ENCODE measurements around the gene UBE3D. TPM values are rescaled to one million over a fixed set of nuclear protein-coding genes. Genes with fewer than 3 reads are reported as not detected.

UBE3D gene
- total RNA-seq, 1 experiment from 2014 or later, result 11.0 TPM

DNA sequence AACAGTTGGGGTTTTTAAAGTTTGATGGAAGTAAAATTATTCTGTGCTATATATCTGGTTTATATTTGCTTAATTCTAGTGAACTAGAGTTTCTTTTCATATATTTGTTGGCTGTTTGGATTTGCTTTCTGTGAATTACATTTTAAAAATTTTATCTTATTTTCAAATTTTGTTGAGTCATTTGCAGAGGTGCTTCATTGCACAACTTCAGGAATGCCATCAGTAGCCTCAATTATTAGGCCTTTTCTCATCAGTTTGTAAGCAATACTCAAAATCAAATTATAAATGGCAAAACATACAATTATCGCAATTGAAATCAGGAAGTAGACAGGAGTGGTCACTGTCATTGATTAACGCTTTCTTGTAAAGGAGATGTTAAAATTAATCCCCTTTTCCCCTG, 96.9 kb downstream of the UBE3D start:
- Histone ChIP-seq H3K9me3 (ENCODE audit: control insufficient read depth, insufficient read depth, low read depth, low read length) (no peaks in the 10 kb centered on the region), H3K4me3 (ENCODE audit: low read depth in 2 of 2, low read length in 2 of 2) (no peak overlapping the region), H3K36me3 (ENCODE audit: control insufficient read depth, insufficient read depth, low read length) (no peaks in the 10 kb centered on the region; the same call in 1 of the 2 replicates), H3K27ac (ENCODE audit: low read length) (no peak overlapping the region), H3K4me1 (ENCODE audit: control insufficient read depth, insufficient read depth, low read length) (no peaks in the 10 kb centered on the region), H3K27me3 (ENCODE audit: control insufficient read depth, insufficient read depth, low read length) (no peaks in the 10 kb centered on the region)
- ChIA-PET POLR2A (no interaction called here), CTCF (no interaction called here)
- no peak for ATAC-seq
- TF ChIP-seq POLR2AphosphoS5 (IDR thresholded peaks at IDR 0.05; ENCODE audit: low read depth, low read length) (no peak), SIN3A (IDR thresholded peaks at IDR 0.05; ENCODE audit: borderline replicate concordance, insufficient read depth, low read depth, low read length) (no peak), TCF7L2 (IDR thresholded peaks at IDR 0.05; ENCODE audit: low read depth, low read length) (no peak)
- in situ Hi-C loops (cut with HindIII; ENCODE audit: low pct_unique_long_range_greater_than_20kb, low sequenced_read_pairs) (no loop called here), intact Hi-C loops (cut with micrococcal nuclease; ENCODE audit: unreplicated experiment) (no loop called here)
- no TSS peak for BruUV-seq (replicated peaks)
- no peak for DNase-seq (ENCODE audit: low read depth, low spot score)

- Histone ChIP-seq H3K27me3 (ENCODE audit: control insufficient read depth, insufficient read depth, low read length) (no peaks in the 10 kb centered on the region), H3K4me3 (ENCODE audit: low read depth in 2 of 2, low read length in 2 of 2) (no peak overlapping the region), H3K36me3 (ENCODE audit: control insufficient read depth, insufficient read depth, low read length) (no peaks in the 10 kb centered on the region), H3K9me3 (ENCODE audit: control insufficient read depth, insufficient read depth, low read depth, low read length) (no peaks in the 10 kb centered on the region), H3K4me1 (ENCODE audit: control insufficient read depth, insufficient read depth, low read length) (no peaks in the 10 kb centered on the region), H3K27ac (ENCODE audit: low read length) (no peak overlapping the region)
- in situ Hi-C loops (cut with HindIII; ENCODE audit: low pct_unique_long_range_greater_than_20kb, low sequenced_read_pairs), result no loop called here
- ATAC-seq, result no peak
- ChIA-PET POLR2A (no interaction called here), CTCF (no interaction called here)
- TF ChIP-seq SIN3A (IDR thresholded peaks at IDR 0.05; ENCODE audit: borderline replicate concordance, insufficient read depth, low read depth, low read length), result no peak
- TF ChIP-seq REST (IDR thresholded peaks at IDR 0.05; ENCODE audit: insufficient read depth in 1 of 2, low read depth in 2 of 2, low read length in 1 of 2), result no peak
- TF ChIP-seq, protein P1, sequence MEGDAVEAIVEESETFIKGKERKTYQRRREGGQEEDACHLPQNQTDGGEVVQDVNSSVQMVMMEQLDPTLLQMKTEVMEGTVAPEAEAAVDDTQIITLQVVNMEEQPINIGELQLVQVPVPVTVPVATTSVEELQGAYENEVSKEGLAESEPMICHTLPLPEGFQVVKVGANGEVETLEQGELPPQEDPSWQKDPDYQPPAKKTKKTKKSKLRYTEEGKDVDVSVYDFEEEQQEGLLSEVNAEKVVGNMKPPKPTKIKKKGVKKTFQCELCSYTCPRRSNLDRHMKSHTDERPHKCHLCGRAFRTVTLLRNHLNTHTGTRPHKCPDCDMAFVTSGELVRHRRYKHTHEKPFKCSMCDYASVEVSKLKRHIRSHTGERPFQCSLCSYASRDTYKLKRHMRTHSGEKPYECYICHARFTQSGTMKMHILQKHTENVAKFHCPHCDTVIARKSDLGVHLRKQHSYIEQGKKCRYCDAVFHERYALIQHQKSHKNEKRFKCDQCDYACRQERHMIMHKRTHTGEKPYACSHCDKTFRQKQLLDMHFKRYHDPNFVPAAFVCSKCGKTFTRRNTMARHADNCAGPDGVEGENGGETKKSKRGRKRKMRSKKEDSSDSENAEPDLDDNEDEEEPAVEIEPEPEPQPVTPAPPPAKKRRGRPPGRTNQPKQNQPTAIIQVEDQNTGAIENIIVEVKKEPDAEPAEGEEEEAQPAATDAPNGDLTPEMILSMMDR (IDR thresholded peaks at IDR 0.05), result no peak
- TF ChIP-seq POLR2AphosphoS5 (IDR thresholded peaks at IDR 0.05; ENCODE audit: low read depth, low read length), result no peak
- TF ChIP-seq TCF7L2 (IDR thresholded peaks at IDR 0.05; ENCODE audit: low read depth, low read length), result no peak
- intact Hi-C loops (cut with micrococcal nuclease; ENCODE audit: unreplicated experiment), result no loop called here
- no TSS peak for BruUV-seq (replicated peaks)
- DNase-seq (ENCODE audit: low read depth, low spot score), result no peak
These were observed 102.3 kb downstream of the UBE3D start for GRCh38 chr6:82963191-82963925.

DNA sequence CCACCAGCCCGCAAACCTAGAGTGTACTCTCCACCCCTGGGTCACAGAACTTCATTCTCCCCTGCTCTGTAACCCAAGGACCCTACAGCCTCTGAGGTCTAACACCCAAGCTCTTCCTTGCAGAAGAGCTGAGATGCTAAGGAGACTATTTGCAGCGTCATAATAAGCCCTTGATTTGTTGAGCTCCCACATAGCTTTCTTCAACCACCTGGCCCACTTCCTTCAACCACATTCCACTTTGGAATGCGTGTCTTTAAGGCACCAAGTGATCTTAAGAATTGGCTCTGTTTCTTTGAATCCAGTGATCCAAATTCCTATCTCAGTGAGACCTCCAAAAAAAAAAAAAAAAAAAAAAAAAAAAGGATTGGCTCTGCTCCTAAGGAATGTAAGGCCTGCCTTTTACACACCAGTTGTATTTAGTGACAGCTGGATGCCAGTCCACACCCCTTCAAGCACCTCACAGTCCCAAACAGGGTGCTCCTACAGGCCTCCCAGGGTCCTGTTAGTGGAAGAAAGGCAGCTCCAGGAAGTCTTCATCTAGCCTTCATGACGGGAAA, 106.2 kb downstream of the UBE3D start:
- H3K9me3 ChIP-seq (ENCODE audit: control insufficient read depth, insufficient read depth, low read depth, low read length), result no peaks in the 10 kb centered on the region
- in situ Hi-C loops (cut with HindIII; ENCODE audit: low pct_unique_long_range_greater_than_20kb, low sequenced_read_pairs), result no loop called here
- no peaks in the 10 kb centered on the region; the same call in 1 of the 2 replicates for H3K36me3 ChIP-seq (ENCODE audit: control insufficient read depth, insufficient read depth, low read length)
- TF ChIP-seq SIN3A (IDR thresholded peaks at IDR 0.05; ENCODE audit: borderline replicate concordance, insufficient read depth, low read depth, low read length) (no peak), TCF7L2 (IDR thresholded peaks at IDR 0.05; ENCODE audit: low read depth, low read length) (no peak), REST (IDR thresholded peaks at IDR 0.05; ENCODE audit: insufficient read depth in 1 of 2, low read depth in 2 of 2, low read length in 1 of 2) (no peak), POLR2AphosphoS5 (IDR thresholded peaks at IDR 0.05; ENCODE audit: low read depth, low read length) (no peak)
- TF ChIP-seq, protein P1 (IDR thresholded peaks at IDR 0.05), result no peak
- intact Hi-C loops (cut with micrococcal nuclease; ENCODE audit: unreplicated experiment), result no loop called here
- H3K4me3 ChIP-seq (ENCODE audit: low read depth in 2 of 2, low read length in 2 of 2), result no peak overlapping the region
- no peaks in the 10 kb centered on the region for H3K4me1 ChIP-seq (ENCODE audit: control insufficient read depth, insufficient read depth, low read length)
- ATAC-seq (no peak), DNase-seq (ENCODE audit: low read depth, low spot score) (no peak)
- H3K27ac ChIP-seq (ENCODE audit: low read length), result no peak overlapping the region
- ChIA-PET CTCF (no interaction called here), POLR2A (no interaction called here)
- no peaks in the 10 kb centered on the region for H3K27me3 ChIP-seq (ENCODE audit: control insufficient read depth, insufficient read depth, low read length)
- BruUV-seq (replicated peaks), result no TSS peak
